Testis (tissue), 3 donors: ENCODE measurements around the gene KCNJ14. TPM values are rescaled to one million over a fixed set of nuclear protein-coding genes. Genes with fewer than 3 reads are reported as not detected.

Experiments used
- DNase-seq: peaks from one replicate; pipeline ENCODE4 v3.0.0-alpha.2; 2019
- H3K27ac ChIP-seq, 2 donors: fragments of 200-600 bp; sonication (generic); one replicate each; pipeline ENCODE4 v1.5.1; 2019
- H3K27me3 ChIP-seq: fragments of 200-600 bp; sonication (generic); one replicate; pipeline ENCODE4 v1.5.1; 2019
- H3K36me3 ChIP-seq: fragments of 200-600 bp; sonication (generic); one replicate; pipeline ENCODE4 v1.5.1; 2017; ENCODE audit warnings: low read depth; ENCODE audit errors: missing control alignments
- H3K4me1 ChIP-seq: fragments of 200-600 bp; sonication (generic); one replicate; pipeline ENCODE4 v1.5.1; 2019
- H3K4me3 ChIP-seq, 2 donors: fragments of 200-600 bp; sonication (generic); one replicate each; pipeline ENCODE4 v1.5.1; 2017 to 2019
- H3K9me3 ChIP-seq: fragments of 200-600 bp; sonication (generic); one replicate; pipeline ENCODE4 v1.5.1; 2017
- POLR2A ChIP-seq: fragments of 450-650 bp; IDR thresholded peaks from one replicate; pipeline ENCODE4 v1.6.1; 2017; ENCODE audit warnings: antibody characterized with exemption, mild to moderate bottlenecking, moderate library complexity
- WGBS, 2 donors: methylation state at CpG; one replicate each; pipeline ENCODE4 v1.1.5; 2018; 5-methylcytosine and 5-hydroxymethylcytosine counted together
- intact Hi-C: fragments of 100-400 bp; cut with DNase I; formaldehyde crosslinking; loops from one replicate; pipeline ENCODE4 v1.15.1; 2023; ENCODE audit warnings: low total_unique reads
- polyA plus RNA-seq: library from polyadenylated mRNA; stranded (reverse); fragments of 350-450 nt; fragmentation: Illumina TruSeq; extraction: RNeasy Lipid Tissue Mini Kit (QIAGEN cat#74804); gene quantifications from one replicate; pipeline ENCODE4 v1.2.3, GENCODE V29; 2014; ENCODE audit warnings: low read depth, low replicate concordance; ENCODE audit not compliant: insufficient read depth
- total RNA-seq, 2 donors: library from RNA; depleted of rRNA; stranded (reverse); fragments of >200 nt; gene quantifications; one replicate each; pipeline ENCODE4 v1.2.3, GENCODE V29; 2016
- TF ChIP-seq, protein P1 (sequence below), 3 experiments: fragments of 450-650 bp in 2 of 3; fragments of 200-600 bp in 1 of 3; sonication (generic) in 1 of 3; IDR thresholded peaks; one replicate each; pipeline ENCODE4 v1.5.1; 2016 to 2019; ENCODE audit warnings: antibody characterized with exemption in 3 of 3, mild to moderate bottlenecking in 2 of 3, moderate library complexity in 1 of 3

KCNJ14 gene
- total and polyA plus RNA-seq, 3 donors from 2014 or later: 0.66 to 2.2 (median 1.6) TPM

DNA sequence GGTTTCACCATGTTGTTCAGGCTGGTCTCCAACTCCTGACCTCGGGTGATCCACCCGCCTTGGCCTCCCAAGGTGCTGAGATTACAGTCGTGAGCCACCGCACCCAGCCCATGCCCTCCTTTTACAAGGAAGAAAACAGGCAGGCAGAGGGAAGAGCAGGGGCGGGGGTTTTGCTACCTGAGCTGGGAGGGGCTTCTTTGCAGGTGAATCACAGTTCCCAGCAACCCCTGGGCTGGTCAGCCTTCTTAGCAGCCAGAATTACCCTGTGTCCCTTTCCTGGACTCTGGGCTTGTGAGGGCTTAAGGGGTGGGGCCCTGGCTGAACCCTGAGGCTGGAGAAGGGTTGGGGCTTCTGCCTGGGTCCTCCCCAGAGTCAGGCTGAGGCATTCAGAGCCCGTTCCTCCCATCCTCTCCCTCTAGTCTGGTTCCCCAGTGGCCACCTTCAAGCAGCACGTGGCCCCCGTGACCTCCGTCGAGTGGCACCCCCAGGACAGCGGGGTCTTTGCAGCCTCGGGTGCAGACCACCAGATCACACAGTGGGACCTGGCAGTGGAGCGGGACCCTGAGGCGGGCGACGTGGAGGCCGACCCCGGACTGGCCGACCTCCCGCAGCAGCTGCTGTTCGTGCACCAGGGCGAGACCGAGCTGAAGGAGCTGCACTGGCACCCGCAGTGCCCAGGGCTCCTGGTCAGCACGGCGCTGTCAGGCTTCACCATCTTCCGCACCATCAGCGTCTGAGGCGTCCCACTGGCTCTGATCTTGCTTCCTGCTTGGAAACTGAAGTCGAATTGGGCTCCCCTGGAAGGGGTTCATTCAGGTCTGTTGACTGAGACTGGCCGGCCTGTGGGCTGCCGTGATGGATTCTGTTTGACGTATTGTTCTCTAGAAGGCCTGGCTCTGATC lies 2.8 kb upstream of the KCNJ14 start:
- DNase-seq: no peak
- intact Hi-C loops: no loop called here
- H3K4me1 ChIP-seq: no peaks in the 10 kb centered on the region
- no peaks in the 10 kb centered on the region for H3K9me3 ChIP-seq
- no peaks in the 10 kb centered on the region for H3K36me3 ChIP-seq
- H3K4me3 ChIP-seq: no peak overlapping the region
- TF ChIP-seq, protein P1, sequence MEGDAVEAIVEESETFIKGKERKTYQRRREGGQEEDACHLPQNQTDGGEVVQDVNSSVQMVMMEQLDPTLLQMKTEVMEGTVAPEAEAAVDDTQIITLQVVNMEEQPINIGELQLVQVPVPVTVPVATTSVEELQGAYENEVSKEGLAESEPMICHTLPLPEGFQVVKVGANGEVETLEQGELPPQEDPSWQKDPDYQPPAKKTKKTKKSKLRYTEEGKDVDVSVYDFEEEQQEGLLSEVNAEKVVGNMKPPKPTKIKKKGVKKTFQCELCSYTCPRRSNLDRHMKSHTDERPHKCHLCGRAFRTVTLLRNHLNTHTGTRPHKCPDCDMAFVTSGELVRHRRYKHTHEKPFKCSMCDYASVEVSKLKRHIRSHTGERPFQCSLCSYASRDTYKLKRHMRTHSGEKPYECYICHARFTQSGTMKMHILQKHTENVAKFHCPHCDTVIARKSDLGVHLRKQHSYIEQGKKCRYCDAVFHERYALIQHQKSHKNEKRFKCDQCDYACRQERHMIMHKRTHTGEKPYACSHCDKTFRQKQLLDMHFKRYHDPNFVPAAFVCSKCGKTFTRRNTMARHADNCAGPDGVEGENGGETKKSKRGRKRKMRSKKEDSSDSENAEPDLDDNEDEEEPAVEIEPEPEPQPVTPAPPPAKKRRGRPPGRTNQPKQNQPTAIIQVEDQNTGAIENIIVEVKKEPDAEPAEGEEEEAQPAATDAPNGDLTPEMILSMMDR (IDR thresholded peaks at IDR 0.05): no peak
- TF ChIP-seq POLR2A: no peak
- H3K27ac ChIP-seq: no peak overlapping the region
- 87 to 88% methylated on average over 18 to 21 of the region's 33 CpGs for WGBS, 2 donors
- no peaks in the 10 kb centered on the region for H3K27me3 ChIP-seq

DNA sequence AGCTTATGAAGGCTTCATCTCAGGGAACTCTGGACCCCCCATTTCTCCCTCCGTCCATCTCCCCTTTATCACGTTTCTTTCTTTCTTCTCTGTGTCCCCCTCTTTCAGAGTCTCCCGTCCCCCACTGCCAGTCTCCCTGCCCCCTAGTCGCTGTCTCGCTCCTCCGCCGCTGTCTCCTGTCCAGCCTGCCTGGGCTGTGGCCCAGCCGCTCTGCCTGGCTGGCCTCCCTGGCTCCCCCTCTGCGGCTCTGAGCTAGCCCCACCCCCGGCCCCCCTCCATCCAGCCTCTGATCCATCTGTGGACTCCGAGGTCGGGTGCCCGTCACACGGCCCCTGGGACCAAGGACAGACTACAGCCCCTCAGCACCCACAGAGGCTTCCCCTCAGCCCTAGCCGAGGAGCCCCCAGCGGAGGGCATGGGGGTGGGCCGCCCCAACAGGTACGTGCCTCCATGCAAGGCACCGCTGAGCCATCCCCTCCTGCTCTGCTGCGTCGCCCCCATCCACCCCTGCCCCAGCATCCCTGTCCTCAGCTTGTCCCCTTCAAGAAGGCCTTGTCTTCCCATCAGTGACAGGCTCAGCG lies 1.1 kb upstream of the KCNJ14 start:
- H3K27ac ChIP-seq: no peak overlapping the region
- H3K36me3 ChIP-seq: no peaks in the 10 kb centered on the region
- H3K4me1 ChIP-seq: no peaks in the 10 kb centered on the region
- 86 to 89% methylated on average over 16 to 22 of the region's 22 CpGs for WGBS, 2 donors
- no peak overlapping the region for H3K4me3 ChIP-seq
- no peaks in the 10 kb centered on the region for H3K27me3 ChIP-seq
- H3K9me3 ChIP-seq: no peaks in the 10 kb centered on the region
- intact Hi-C loops: no loop called here
- DNase-seq: no peak
- no peak for TF ChIP-seq POLR2A

DNA sequence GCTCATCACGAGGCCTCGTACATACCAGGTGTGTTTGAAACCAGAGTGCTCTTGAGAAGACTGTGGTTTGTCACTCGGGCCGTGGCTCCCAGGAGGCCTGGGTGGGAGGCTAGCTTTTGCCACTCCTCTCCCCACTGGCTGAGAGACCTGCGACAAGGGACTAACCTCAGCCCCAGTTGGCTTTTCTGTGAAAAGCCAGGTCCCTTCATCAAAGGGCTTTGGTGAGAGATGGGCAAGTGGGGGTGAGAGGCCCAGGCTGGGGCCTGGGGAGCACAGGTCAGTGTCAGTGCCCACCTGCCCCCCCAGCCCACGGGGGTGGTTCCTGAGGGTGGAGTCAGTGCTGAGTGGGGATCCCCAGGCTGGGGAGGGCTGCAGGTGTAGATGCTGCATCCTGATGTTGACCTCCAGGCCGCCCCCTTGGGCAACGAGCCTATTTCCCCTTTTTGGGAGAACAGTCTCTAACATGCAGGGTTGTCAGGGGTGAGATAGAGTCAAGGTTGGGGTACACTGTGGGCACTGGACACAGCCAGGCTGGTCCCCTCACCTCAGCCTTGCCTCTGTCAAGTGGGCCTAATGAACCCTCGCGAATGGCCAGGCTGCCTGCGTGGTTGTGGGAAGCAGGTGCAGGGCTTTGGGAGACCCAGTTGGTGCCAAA lies 661 bp downstream of the KCNJ14 start:
- Histone ChIP-seq H3K9me3 (no peaks in the 10 kb centered on the region), H3K36me3 (no peaks in the 10 kb centered on the region), H3K27me3 (no peaks in the 10 kb centered on the region), H3K27ac (no peak overlapping the region), H3K4me3 (no peak overlapping the region), H3K4me1 (no peaks in the 10 kb centered on the region)
- WGBS, 2 donors: 85 to 100% methylated on average over 3 to 11 of the region's 11 CpGs
- TF ChIP-seq, protein P1 (IDR thresholded peaks at IDR 0.05): no peak
- intact Hi-C loops: no loop called here
- DNase-seq: no peak

DNA sequence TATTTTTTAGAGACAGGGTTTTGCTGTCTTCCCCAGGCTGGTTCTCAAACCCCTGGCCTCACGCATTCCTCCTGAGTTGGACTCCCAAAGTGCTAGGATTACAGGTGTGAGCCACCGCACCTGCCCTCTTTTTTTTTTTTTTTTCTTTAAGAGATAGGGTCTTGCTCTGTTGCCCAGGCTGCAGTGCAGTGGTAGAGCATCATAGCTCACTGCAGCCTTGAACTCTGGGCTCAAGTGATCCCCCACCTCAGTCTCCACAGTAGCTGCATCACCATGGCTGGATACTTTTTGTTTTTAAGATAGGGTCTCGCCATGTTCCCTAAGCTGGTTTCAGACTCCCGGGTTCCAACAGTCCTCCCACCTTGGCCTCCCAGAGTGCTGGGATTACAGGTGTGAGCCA lies 1.5 kb downstream of the KCNJ14 start:
- Histone ChIP-seq H3K36me3 (no peaks in the 10 kb centered on the region), H3K4me1 (no peaks in the 10 kb centered on the region), H3K9me3 (no peaks in the 10 kb centered on the region), H3K4me3 (no peak overlapping the region), H3K27me3 (no peaks in the 10 kb centered on the region), H3K27ac (no peak overlapping the region)
- WGBS, 2 donors: 92 to 94% methylated on average over 4 of the region's 4 CpGs
- intact Hi-C loops: no loop called here
- no peak for DNase-seq
- TF ChIP-seq POLR2A: no peak
- TF ChIP-seq, protein P1 (IDR thresholded peaks at IDR 0.05): no peak

DNA sequence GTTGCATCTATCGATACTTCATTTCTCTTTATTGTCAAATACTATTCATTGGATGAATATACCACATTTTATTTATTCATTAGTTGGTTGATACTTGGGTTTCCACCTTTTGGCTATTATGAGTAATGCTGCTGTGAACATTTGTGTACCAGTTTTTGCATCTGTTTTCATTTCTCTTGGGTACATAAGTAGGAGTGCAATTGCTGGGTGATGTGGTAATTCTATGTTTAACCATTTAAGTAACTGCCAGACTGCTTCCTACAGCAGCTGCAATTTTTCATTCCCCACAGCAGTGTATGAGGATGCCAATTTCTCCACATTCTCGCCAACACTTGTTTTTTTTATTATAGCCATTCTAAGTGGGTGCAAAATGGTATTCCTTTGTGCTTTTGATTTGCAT lies 2.6 kb downstream of the KCNJ14 start:
- intact Hi-C loops: no loop called here
- H3K27ac ChIP-seq: no peak overlapping the region
- H3K27me3 ChIP-seq: no peaks in the 10 kb centered on the region
- 85 to 93% methylated on average over 2 of the region's 2 CpGs for WGBS, 2 donors
- DNase-seq: no peak
- no peaks in the 10 kb centered on the region for H3K36me3 ChIP-seq
- H3K4me1 ChIP-seq: no peaks in the 10 kb centered on the region
- no peaks in the 10 kb centered on the region for H3K9me3 ChIP-seq
- H3K4me3 ChIP-seq: no peak overlapping the region
- TF ChIP-seq, protein P1 (IDR thresholded peaks at IDR 0.05): no peak
- no peak for TF ChIP-seq POLR2A
